Neural cell (in vitro differentiated cells): ENCODE data around the gene ME3.

ENCODE experiments used
- EP300 ChIP-seq: fragments of 450-650 bp; conservative IDR thresholded peaks from 2 replicates; pipeline ENCODE4 v1.6.1; 2014; ENCODE audit warnings: antibody characterized with exemption, mild to moderate bottlenecking, moderate library complexity; ENCODE audit not compliant: poor library complexity, severe bottlenecking
- EZH2 ChIP-seq: fragments of 200-600, 300-800 bp; shearing (Covaris generic), sonication (generic); IDR thresholded peaks from 2 replicates; pipeline ENCODE4 v1.6.1; 2014; ENCODE audit warnings: antibody characterized with exemption, low read length, borderline replicate concordance, mild to moderate bottlenecking; ENCODE audit not compliant: insufficient read depth, poor library complexity, severe bottlenecking
- POLR2AphosphoS5 ChIP-seq: IDR thresholded peaks from 2 replicates; pipeline ENCODE4 v1.6.1; 2012
- RAD21 ChIP-seq: fragments of 450-650 bp; conservative IDR thresholded peaks from 2 replicates; pipeline ENCODE4 v1.6.1; 2014; ENCODE audit warnings: antibody characterized with exemption, mild to moderate bottlenecking, moderate library complexity
- SMC3 ChIP-seq: fragments of 450-650 bp; conservative IDR thresholded peaks from 2 replicates; pipeline ENCODE4 v1.6.1; 2014; ENCODE audit warnings: antibody characterized with exemption, mild to moderate bottlenecking, moderate library complexity; ENCODE audit not compliant: poor library complexity
- TAF1 ChIP-seq: IDR thresholded peaks from 2 replicates; pipeline ENCODE4 v1.6.1; 2012; ENCODE audit warnings: low read depth
- TF ChIP-seq, protein P1 (sequence below): fragments of 450-650 bp; IDR thresholded peaks from 2 replicates; pipeline ENCODE4 v1.5.1; 2014; ENCODE audit warnings: antibody characterized with exemption, mild to moderate bottlenecking, moderate library complexity; ENCODE audit not compliant: poor library complexity, severe bottlenecking

DNA sequence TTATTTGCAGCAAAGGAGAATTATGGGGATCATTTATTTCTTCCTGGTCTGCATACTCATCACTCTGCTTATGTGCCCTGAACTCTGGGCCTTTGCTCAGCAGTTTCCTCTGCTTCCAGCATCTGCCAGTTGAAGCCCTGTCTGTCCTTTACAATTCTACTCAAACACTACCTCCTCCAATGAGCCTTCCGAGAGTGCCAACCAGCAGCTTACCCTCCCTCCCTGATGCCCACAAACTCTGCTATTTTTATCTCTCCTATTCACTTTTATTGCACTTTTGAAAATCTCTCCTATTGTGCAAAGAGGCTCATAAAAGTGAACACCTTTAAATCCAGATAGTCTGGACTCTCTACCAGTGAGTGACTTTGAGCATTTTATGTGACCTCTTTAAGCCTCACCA is 3.6 kb upstream of the ME3 start:
- TF ChIP-seq, protein P1, sequence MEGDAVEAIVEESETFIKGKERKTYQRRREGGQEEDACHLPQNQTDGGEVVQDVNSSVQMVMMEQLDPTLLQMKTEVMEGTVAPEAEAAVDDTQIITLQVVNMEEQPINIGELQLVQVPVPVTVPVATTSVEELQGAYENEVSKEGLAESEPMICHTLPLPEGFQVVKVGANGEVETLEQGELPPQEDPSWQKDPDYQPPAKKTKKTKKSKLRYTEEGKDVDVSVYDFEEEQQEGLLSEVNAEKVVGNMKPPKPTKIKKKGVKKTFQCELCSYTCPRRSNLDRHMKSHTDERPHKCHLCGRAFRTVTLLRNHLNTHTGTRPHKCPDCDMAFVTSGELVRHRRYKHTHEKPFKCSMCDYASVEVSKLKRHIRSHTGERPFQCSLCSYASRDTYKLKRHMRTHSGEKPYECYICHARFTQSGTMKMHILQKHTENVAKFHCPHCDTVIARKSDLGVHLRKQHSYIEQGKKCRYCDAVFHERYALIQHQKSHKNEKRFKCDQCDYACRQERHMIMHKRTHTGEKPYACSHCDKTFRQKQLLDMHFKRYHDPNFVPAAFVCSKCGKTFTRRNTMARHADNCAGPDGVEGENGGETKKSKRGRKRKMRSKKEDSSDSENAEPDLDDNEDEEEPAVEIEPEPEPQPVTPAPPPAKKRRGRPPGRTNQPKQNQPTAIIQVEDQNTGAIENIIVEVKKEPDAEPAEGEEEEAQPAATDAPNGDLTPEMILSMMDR: no peak
- TF ChIP-seq EZH2 (no peak), POLR2AphosphoS5 (no peak), EP300 (no peak), SMC3 (no peak), TAF1 (no peak), RAD21 (no peak)
